Measurements from ENCODE around the gene RPL7L1.
A peak's percentile ranks its signal among the peaks of the same experiment; 100 is the strongest.
"Not testable (repeated sequence)": the region's sequence is repeated elsewhere in the genome, so short reads cannot be mapped to it uniquely, and the experiment has no call there.

The RPL7L1 gene
- total RNA-seq, result 132 to 218 (median 189) reads per million in 4 experiments

DNA sequence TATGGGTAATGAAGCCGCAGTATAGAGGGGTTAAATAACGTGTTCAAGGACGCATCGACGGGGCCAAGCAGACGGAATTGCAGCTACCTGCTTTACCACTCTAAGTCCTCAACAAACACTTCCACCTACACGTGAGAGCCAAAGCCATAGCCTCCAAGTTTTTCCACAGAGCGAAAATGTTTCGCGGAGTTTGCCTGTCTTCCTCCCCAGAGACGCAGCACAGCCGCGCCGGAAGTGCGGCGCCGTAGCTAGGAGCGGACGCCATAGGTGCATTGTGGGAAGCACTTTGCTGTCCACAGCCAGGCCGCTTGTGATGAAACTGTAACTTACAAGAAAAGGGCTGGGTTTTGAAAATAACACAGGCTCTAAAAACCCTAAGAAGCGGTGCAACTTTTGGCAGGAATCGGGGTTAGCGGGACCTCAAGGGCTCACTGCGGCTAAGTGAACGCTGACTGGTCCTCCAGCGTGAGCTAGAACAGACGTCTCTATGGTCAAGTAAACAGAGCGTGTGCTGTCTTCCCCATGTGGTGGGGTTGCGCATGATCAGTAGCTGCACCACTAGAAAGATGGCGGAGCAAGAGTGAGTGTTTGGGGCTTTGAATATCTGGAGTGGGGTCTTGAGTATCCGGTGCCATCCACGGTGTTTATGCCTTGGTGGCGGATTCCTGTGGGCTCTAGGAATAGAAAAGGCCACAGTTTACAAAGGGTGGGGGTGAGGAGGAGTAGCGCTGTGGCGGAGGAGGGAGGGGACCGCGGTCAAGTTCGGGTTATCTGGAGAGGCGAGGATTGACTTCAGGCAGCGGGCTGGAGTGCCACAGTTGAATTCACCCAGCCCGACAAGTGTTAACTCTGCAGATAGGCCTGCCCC is at the start of gene RPL7L1:
RPL7L1 (plus strand) TSS at position 245 of the 868 bp plus-strand sequence; CDS start at position 540, 295 bp downstream.
- peak; percentile 71 for DNase-seq

DNA sequence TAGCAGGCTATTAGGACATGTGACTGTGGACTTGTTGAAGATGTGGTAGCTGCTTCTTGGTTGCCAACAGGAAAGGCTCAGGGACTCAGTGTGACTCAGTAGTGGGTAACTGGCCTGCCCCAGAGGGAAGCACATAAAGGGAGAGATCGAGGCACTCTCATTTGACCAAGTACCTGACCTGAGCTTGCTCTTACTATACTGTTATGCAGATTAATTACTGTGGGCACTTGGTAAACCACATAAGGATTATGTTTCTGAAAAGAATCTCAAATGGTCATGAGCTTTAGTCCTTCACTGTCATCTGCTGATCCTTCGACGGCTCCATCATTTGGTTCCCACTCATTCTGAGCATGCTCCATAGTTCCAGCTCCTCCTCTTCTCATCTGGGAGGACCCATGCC is 48.2 kb upstream of the RPL7L1 start:
- no peak for DNase-seq

DNA sequence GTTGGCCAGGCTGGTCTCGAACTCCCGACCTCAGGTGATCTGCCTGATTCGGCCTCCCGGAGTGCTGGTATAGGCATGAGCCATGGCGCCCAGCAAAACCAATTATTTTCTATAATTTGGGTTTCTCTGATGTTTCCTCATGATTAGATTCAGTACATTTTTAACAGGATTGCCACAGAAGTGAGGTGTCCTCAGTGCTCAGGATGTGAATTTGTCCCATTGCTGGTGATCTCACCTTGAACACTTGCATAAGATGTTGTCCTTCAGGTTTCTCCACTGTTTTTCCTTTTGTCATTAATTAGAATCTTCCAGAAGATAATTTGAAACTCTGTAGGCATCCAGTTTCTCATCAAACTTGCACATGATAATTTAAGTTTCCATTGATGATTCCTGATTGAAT is 45.4 kb upstream of the RPL7L1 start:
- DNase-seq, result no peak

DNA sequence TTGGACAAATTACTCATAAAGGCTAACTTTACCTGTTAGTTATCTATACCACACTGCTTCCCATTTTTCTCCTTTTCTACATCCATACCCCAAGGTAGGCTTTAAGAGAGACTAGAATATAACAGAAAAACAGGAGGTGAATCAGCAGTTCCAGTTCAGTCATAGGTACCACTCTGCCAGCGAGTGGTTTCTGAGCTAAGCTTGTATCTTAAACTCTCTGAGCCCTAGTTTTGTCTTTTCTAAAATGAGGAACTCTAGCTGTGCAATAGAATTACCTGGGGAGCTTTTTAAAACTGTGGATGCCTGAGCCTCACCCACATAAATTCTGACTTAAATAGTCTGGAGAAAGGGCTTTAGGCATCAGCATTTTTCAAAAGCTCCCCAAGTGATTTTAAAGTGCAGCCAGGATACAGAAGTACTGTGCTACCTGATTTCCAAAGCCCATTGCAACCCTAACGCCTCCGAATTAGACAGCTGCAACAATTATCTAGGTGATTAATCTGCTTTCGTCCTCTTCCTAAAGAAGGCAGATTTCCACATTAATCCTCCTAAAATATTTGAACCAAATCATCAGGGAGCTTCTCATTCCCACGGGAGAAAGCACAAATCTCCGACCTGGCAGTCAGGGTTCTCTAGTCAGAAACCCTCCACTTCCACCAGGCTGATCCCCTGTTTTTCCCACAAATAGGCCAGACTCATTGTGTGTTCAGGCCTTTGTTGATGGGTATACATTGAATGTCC is 37.4 kb upstream of the RPL7L1 start:
- DNase-seq, result no peak

DNA sequence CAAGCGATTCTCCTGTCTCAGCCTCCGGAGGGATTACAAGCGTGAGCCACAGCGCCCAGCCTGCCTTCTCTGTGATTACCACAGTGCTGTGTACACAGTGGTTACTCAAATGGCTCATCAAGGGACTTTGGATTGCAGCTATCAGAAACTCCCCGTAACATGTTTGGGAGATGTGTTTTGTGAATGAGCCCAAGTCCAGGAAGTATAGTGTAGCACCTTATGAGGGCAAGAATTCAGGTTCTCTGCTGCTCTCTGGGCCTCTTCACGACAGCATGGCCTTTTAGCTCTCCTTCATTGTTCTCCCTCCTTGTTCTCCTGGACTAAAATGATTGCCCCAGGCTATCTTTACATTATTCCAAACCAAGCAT is 34.1 kb upstream of the RPL7L1 start:
- DNase-seq, result no peak

DNA sequence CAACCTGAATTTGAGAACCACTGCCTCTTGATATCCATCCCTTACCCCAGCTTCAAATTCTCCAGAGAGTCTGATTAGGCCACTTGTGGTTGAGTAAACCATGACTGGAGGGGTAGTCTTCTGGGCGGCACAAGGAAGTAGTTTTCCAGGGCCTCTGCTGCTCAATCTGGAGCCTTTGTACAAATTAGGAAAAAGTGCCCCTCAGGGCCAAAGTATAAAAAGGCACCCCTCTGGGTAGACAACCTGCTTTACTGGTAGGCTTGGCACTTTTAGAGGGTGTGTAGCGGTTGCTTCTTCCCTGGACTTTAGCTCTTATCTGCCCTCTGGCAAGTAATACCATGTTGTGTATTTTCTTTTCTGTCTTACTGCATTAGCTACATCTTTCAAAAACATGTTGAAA is 32.9 kb upstream of the RPL7L1 start:
- DNase-seq, result no peak

DNA sequence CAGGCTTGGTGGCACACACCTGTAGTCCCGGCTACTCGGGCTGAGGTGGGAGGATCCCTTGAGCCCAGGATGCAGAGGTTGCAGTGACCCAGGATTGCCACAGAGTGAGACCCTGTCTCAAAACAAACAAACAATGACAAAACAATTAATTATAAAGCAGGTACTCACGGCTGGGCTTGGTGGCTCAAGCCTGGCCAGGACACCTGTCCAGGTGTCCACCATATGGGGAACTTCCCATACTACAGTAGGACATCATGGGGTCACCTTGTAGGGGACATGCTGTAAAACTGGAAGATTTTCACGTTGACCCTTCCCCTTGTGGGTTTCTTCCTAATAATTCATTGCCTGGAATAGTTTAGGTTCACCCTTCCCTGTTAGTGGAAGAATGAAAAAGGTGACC is 30.7 kb upstream of the RPL7L1 start:
- no peak for DNase-seq

DNA sequence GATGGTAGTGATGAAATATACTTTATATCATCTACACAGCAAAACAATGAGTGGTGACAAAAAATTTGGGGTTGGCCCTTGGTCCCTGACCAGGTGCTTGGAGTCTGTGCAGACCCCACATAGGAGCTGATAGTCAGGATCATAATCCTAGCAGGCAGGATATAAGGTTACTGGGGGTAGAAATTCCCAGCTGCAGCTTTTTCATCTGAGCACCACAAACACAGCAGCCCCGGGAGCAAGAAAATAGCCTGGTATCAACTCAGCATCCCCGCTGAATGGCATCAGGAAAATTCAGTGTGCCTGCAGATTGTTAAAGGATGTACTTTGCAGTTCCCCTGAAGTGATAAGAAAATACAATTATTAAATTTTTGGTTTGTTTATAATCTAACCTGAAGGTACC is 27.8 kb upstream of the RPL7L1 start:
- no peak for DNase-seq

DNA sequence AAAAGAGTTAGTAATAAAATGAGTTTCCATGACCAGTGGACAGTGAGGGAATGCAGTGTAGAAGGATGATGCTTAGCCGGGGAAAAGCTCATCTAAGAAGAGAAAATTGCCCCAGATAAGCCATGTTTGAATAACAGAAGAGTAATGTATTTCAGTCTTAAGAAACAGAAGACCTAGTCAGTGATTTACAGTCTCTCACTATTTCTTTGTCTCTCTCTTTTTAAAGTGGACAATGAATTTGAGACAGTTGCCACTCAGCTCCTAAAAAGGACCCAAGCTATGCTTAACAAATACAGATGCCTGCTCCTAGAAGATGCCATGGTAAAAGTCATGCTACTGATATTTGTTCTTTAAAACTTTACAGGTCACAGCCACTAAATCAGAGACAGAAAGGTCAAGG is 19.4 kb upstream of the RPL7L1 start:
- no peak for DNase-seq

DNA sequence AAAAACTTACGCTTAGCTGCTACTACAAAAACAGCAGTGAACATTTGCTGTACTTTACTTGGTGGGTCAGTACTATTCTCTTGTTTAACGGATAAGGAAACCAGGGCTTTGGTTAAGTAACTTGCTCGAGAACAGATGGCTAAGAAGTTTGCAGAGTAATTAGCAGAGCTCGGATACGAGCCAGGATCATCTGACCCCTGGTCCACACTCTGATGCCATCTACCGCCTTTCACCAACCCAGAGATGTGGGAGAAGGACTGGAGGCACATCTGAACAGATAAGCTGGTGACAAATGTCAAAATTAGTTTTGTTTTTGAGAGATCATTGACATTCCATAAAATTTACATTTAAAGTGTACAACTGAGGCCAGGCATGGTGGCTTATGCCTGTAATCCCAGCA is 18.9 kb upstream of the RPL7L1 start:
- no peak for DNase-seq

DNA sequence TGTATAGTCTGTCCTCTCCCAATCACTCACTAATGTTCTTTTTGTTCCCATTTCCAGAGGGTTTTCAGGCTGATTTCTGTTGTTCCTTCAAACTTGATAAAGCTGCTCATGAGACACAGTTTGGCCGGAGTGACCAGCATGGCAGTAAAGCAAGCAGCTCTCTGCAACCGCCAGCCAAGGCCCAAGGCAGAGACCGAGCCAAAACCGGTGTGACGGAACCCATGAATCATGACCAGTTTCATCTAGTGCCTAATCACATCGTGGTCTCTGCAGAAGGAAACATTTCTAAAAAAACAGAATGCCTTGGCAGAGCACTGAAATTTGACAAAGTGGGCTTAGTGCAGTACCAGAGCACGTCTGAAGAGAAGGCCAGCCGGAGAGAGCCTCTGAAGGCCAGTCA is 14.8 kb upstream of the RPL7L1 start:
- no peak for DNase-seq

DNA sequence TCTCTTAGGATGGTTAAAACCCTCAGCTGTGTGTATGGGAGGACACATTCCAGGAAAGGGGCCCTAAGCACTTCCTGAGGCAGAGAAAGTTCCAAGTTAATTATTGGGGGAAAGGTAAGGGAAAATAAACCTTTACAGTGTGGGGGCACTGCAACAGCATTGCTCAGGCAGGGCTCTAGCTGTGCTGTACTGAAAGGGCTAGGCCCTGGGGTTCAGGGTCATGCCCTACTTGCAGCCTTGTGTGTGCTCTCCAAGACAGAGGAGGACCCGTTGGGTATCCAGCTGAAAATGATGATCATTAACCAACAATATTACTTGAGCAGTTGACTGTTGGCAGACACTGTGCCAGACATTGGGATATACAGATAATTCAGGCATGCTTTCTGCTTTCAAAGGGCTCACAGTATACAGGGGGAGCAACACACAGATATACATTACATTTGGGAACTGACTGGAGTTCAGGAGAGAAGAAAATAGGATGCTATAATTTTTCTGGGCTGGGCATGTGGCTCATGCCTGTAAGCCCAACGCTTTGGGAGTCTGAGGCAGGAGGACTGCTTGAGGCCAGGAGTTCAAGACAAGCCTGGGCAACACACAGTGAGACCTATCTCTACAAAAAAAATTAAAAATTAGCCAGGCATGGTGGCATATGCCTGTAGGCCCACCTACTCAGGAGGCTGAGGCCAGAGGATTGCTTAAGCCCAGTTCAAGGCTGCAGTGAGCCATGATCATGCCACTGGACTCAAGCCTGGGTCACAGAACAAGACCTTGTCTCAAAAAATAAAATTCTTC is 9.1 kb upstream of the RPL7L1 start:
- no peak for DNase-seq

DNA sequence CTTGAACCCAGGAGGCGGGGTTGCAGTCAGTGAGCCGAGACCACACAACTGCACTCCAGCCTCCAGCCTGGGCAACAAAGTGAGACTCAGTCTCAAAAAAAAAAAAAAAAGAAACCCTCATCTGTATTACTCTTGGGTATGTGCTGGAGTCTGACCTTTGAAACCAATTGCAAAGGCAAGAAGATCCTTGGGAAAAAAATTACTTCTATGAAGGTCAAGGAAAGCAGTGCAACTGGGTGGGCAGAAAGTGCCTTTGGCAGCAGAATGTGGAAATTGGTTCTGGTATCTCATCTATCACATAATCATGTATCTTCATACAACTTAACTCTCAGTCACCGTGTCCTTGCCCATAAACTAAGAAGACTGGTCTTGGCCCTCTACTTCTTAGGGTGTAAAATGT is 7.7 kb upstream of the RPL7L1 start:
- DNase-seq, result no peak

DNA sequence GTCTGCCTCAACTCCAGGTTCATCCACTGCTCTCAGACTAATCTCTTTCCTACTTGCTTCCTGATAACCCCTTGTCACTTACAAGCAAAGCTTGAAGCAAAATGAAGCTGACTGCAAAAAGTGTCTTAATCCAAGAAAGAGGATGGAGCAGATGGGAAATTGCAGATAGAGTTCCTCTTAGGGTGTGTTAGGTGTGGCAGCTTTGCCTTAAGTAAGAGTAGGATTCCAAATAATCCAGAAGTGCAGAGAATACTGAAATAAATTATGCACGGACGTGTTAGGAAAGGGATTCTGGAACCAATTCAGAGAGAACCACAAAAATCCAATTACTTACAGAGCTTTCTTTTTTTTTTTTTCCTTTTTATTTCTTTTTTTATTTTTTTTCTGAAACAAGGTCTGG is 6.1 kb upstream of the RPL7L1 start:
- no peak for DNase-seq

DNA sequence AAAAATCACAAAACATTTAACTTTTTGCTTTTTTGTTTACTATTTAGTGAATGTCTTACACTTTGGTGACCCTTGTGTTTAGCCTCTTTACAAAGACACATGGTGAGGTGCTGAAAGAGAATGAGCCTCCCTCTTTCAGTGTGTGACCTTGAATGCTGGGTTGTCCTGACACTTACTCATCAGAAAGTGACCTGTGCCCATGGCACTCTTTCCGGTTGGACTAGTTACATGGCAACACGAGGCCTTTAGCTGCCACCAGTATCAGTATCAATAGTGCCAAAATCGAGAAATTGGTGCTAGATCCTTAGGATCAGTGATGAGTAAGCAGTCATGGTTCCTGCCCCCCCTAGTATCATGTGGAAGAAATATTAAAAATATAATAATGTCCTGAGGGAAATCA is 1.7 kb upstream of the RPL7L1 start:
- no peak for DNase-seq

DNA sequence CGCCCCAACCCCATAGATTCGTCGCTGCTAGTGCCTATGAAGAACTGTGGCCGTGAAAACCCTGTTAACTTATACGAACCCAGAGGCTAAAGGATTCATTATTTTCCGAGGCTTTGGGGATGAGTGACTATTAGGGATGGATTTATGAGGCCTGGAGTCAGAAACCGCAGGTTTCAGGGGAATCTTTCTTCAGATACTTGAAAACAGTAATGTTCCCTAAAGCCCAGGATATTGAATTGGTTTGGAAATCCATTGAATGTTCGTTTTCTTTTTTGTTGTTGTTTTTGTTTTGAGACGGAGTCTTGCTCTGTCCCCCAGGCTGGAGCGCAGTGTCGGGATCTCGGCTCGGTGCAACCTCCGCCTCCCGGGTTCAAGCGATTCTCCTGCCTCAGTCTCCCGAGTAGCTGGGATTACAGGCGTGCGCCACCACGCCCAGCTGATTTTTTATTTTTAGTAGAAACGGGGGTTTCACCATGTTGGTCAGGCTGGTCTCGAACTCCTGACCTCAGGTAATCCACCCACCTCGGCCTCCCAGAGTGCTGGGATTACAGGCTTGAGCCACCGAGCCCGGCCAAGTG is 913 bp downstream of the RPL7L1 start:
- not testable (repeated sequence) for DNase-seq

DNA sequence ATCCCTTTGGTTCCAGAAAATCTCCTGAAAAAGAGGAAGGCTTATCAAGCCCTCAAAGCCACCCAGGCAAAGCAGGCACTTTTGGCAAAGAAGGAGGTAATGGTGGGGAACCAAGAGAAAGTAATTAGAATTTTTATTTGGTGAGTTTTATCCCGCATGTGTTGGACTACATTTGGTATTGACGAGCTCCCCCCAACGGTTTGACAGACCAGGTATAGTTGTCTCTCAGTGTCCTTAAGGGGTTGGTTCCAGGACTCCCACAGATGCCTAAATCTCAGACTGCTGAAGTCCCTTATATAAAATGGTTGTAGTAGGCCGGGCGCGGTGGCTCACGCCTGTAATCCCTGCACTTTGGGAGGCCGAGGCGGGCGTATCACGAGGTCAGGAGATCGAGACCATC is 1.5 kb downstream of the RPL7L1 start:
- DNase-seq, result not testable (repeated sequence)

DNA sequence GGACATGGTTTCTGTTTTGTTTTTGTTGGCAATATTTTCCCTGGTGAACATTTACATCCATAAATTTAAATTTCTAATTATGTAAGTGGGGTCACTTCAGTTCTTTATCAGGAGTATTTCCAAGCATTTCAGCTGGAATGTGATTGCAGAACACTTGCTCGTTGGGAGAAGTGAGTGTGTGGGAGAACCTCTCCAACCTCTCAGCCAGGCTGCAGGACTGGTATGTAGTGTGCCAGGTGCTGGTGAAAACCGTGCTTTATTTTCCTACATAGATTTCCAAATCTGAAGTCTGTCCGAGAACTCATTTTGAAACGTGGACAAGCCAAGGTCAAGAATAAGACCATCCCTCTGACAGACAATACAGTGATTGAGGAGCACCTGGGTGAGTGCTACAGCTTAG is 6.3 kb downstream of the RPL7L1 start:
- DNase-seq, result no peak

DNA sequence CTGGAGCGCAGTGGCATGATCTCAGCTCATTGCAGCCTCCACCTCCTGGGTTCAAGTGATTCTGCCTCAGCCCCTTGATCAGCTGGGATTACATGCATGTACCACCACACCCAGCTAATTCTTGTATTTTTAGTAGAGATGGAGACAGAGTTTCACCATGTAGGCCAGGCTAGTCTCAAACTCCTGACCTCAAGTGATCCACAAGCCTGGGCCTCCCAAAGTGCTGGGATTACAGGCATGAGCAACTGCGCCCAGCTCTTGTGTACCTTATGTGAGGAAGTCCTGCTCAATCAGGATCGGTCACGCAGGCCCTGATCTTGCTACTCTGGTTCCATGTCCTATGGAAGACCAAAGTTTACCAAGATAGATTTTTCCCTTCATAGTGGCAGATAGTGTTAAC is 8.8 kb downstream of the RPL7L1 start:
- not testable (repeated sequence) for DNase-seq

DNA sequence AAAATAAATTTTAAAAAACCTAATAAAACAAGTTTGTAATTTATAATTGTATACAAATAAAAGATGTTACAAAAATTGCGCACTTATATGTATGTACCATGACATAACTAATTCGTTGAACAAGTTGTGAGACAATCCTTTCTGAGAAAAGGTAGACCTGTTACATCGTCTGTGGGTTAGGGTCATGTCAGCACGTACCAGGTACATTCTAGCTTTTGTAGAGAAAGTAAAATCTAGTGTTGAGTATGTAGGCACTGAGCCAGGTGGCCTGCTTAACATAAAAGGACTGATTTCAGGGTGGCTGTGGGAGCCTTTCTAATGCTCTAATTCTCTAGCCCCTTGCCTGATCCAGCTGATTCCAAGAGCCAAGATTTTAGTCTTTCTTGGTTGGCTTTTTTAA is 10.4 kb downstream of the RPL7L1 start:
- no peak for DNase-seq

DNA sequence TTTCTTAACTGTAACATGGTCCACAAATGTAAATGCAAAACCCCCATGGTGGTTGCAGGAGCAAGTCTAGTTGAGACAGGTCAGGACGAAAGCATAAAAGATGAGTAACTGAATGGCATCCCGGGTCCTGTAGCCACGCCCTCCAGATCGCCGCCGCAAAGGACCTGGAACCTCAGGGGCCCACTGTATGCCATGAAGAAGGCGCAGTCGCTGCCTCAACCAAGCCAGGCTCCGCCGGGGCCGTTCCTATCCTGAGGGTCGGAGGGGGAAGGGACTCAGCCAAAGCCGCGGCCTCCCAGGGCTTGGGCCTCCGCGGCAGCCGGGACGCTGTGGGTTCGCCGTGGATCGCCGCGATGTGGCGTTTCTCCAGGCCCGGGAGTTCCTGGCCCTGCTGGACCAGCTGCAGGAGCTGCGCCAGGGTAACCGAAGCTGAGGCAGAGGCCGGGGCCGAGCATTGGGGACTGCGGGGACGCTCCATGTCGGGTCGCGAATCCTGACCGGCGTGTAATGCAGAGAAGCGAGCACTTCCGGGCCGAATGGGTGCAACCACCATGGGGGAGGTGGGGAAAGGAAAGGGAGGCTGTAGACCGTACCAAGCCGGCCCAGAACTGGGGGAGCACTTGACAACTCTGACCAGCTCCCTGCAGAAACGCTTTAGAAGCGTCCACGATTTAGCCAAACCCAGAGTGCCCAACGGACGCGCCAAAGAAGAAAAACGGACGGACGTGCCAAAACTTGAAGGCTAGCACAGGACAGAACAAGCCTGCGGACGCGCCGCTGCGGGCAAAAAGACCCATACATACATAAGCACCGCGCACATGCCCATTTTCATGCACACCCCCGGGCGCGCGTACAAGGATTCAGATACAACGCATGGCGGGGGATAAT is 11.1 kb downstream of the RPL7L1 start:
- DNase-seq, result peak; percentile 75

DNA sequence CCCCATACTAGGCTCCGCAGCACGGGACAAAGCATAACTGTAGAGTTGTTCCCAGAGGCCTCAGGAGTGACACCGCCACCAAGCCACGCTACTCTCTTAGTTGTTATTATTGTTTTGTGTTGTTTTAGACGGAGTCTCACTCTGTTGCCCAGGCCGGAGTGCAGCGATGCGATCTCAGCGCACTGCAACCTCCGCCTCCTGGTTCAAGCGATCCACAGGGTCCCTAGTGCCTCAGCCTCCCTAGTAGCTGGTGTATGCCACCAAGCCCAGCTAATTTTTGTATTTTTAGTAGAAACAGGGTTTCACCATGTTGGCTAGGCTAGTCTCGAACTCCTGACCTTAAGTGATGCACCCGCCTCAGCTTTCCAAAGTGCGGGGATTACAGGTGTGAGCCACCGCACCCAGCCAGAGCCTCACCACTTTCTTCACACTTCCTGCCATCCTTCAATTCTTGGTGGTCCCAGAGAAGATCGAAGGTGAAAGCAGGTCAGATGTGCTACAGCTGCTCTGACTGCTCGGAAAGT is 11.8 kb downstream of the RPL7L1 start:
- no peak for DNase-seq

Measured in effector CD8-positive, alpha-beta T cell (primary cell).